Activated CD4-positive, alpha-beta T cell treated with anti-CD3 and anti-CD28 coated beads for 4 hours (primary cell): ENCODE measurements around the gene LSM14A.
A peak's percentile ranks its signal among the peaks of the same experiment; 100 is the strongest.
"Not testable (repeated sequence)": the region's sequence is repeated elsewhere in the genome, so short reads cannot be mapped to it uniquely, and the experiment has no call there.

Experiments used
- DNase-seq, 2 donors: peaks; one replicate each; pipeline ENCODE4 v3.0.0-alpha.2; 2020

Gene LSM14A

DNA sequence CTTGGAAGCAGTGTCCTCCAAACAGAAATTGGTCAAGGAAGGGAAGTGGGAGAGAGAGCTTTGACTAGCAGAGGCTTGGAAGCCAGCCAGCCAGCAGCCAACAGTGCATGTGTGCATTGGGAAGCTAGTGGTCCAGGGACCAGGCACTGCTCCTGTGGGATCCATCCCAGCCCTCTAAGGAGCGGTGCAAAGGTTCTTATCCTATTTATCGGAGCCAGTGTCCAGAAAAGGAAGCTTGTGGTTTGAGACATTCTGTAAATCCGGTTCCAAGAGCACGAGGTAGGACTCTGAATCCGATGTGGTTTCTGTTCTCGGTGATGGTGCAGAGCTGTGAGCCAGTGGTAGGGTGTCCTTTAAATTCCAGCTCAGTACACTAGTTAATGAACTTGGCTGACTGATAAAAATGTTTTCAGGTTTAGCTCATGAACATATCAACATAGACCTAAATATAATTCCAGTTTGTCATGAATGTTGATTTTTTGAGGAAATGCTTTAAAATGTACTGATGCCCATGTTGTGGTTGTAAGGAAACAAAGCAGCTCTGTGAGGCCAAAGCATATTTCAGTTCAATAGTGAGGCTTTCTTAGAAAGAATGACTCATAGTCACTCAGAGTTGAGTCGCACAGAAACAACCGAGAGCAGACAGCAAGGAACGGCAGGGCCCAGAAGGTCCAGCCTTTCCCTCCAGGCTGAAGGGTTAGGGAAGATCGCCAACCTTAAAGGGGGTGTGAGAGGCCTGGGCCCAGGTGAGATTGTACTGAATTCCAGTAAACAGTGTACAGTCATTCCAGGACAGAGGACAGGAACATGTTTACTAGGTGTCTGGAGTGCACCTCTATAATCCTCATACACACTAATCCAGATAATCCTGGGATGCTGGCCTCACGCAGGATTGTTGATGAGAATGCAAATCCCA lies 60.5 kb downstream of the LSM14A start:
- DNase-seq: peak in 1 of 2 donors; percentile 5

DNA sequence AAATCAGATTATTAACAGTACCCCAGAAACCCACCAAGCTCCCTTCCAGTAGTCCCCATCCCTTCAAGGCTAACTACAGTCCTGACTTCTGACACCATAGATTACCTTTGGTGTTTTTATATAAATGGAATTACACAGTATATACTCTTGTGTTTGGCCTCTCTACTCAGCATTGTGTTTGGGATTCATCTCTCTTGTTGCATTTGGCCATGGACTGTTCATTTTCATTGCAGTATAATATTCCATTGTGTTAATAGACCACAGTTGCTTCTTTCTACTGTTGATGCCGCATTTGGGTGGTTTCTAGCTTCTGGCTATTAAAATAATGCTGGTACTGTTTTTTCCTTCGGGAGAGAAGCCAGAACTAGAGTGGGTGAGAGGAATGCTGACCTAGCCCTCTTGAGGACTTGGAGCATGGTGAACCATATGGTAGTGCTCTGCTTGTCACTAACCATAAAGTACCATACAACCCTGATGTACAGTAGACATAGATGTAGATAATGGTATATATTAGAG lies 63.2 kb downstream of the LSM14A start:
- DNase-seq: no peak

DNA sequence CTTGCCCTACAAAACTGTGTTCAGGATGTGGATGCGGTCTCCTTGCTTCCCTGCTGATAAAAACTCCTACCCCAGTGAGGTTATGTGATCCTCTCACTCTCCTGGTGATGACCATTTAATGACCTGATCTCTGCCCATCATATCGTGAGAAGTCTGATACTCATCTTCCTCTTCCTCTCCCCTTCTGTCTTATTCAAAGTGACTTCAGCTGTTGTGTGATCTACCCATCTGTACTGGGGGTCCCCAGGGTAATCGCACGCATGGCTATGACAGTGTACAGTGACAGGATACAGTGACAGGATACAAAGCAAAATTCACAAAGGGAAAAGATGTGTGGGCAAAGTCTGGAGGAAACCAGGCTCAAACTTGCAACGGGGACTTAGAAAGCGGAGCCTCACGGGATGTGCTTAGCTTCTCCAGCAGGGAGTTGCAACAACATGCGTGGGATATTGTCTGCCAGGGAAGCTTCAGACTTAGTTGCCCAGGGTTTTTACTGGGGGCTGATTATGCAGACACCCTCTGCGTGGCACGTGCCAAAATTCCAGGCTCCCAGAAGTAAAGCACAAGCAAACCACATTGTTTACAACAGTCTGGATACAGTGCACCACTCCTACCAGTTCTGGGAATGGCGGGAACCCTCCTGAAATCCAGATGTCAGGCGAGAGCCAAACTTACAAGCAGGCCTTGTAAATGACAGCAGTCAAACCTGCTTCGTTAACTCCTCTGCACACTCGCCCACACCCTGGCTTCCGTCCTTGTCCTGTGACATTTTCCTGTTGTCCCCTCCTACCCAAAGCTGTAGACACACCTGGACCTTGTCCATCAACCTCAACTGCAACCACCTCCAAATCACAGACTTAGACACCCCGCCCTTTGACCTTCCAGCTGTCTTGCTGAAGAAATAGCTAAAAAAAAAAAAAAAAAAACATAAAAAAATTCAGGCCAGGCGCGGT lies 64.0 kb downstream of the LSM14A start:
- no peak for DNase-seq

DNA sequence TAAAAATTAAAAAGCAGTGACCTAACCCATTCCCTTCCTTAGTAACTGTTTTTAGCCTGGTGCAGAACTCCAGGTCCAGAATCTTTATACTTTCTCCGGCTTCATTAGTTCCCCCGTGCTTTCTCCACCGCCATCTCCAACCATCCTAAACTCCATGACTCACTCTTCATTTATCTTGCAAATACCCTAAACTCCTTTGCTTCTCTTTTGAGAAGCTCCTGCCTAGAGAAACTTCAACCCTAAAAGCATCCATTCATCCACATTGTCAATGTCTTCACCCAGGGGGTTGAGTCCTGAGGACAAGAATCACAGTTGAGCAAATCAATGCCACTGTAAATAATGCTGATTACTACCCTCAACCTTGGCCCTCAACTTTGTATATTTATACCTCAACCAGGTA lies 65.0 kb downstream of the LSM14A start:
- no peak for DNase-seq

DNA sequence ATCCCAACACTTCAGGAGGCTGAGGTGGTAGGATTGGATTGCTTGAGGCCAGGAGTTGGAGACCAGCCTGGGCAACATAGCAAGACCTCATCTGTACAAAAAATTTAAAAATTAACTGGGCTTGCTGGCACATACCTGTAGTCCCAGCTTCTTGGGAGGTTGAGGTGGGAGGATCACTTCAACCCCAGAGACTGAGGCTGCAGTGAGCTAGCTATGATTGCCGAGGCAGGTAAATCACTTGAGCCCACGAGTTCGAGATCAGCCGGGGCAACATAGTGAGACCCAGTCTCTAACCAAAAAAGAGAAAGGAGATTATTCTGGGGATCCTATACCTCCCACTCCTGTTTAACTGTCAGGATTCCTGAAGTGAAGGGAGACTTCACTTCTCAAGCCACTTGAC lies 65.6 kb downstream of the LSM14A start:
- DNase-seq: no peak

- DNase-seq: peak in 1 of 2 donors; percentile 24
These were observed 69.4 kb downstream of the LSM14A start for GRCh38 chr19:34241513-34242337.

- DNase-seq: not testable (repeated sequence)
These were observed 71.0 kb downstream of the LSM14A start for GRCh38 chr19:34243138-34243875.

- no peak for DNase-seq
These were observed 71.7 kb downstream of the LSM14A start for GRCh38 chr19:34243876-34244578.

- DNase-seq: no peak
These were observed 72.5 kb downstream of the LSM14A start for GRCh38 chr19:34244611-34245299.

DNA sequence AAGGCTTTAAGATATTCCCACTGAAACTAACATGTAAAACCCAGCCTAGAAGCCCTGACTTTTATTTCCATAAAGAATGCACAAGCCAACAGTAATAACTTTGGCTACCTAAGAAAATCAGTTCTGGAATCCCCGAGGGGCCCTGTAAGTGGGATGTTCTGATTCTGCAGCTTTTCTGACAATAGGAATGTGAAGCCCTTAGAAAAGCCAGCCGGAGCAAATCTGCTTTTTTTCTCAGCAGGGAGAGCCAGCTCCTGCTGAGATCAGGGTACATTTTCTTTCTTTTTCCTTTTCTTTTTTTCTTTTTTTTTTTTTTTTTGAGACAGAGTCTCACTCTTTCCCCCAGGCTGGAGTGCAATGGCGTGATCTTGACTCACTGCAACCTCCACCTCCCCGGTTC lies 74.0 kb downstream of the LSM14A start:
- DNase-seq: no peak

- DNase-seq: no peak
These were observed 76.6 kb downstream of the LSM14A start for GRCh38 chr19:34248941-34249340.

GRCh38 chr19:34253167-34253566 lies 80.9 kb downstream of the LSM14A start:
- DNase-seq: not testable (repeated sequence)

DNA sequence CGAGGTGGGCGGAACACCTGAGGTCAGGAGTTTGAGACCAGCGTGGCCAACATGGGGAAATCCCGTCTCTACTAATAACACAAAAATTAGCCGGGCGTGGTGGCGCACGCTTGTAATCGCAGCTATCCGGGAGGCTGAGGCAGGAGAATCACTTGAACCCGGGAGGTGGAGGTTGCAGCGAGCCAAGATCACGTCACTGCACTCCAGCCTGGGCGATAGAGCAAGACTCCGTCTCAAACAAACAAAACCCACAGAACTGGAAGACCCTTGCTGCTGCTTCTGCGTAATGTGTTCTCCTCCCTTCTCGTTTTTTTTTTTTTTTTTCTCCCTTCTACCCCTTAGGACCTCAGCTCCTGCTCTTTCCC lies 81.4 kb downstream of the LSM14A start:
- DNase-seq: not testable (repeated sequence)

GRCh38 chr19:34254046-34254697 lies 81.9 kb downstream of the LSM14A start, which contains the start of gene GARRE1:
Gene GARRE1, plus strand, starts transcription at chr19:34254554. Its CDS starts 45,920 bp downstream, at chr19:34300474.
- DNase-seq: peak; percentile 76 to 80

DNA sequence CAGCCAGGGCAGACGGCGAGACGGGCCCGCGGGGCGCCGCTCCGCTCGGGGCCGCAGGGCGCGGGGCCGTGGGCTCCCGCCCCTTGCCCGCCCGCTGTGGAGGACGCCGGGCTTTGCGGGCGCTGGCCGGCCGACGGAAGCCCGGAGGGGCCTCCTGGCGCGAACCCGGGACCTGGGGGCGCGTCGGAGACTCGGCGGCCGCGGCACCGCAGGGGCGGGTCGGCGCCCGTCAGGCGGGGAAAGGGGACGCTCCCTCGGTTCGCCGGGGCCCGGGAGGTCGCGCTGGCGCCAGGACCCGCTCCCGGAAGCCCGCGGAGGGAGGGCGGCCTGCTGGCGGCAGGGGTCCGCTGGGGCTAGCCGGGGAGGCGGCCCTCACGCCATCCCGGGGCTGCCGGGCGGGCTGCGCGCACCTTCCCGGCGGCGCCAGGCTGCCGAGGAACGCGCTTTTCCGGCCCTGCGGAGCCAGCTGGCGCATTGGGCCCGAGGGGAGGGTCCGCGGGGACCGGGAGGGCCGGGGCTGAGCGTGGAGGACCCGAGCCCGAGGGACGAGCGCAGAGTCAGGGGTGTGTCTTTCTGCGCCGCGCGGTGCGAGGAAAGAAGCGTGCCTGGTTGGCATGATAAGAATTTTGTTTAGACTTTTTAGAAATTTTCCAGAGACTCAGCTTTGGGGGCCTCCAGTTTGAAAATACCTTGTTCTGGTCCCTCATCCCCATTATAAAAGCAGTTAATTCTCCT lies 82.6 kb downstream of the LSM14A start:
- peak; percentile 7 to 12 for DNase-seq

DNA sequence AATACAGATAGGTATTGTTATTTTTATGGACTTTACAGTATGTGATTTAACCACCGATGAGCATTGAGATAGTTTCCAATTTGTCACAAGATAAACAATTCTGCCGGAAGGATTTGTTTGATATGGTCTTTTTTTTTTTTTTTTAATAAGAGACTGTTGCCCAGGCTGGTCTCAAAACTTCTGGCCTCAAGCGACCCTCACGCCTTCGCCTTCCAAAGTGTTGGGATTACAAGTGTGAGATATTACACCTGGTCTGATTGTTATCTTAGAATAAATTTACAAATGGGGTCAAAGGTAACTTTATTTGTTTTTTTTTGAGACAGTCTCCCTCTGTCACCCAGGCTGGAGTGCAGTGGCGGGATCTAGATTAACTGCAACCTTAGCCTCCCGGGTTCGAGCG lies 83.2 kb downstream of the LSM14A start:
- DNase-seq: no peak

DNA sequence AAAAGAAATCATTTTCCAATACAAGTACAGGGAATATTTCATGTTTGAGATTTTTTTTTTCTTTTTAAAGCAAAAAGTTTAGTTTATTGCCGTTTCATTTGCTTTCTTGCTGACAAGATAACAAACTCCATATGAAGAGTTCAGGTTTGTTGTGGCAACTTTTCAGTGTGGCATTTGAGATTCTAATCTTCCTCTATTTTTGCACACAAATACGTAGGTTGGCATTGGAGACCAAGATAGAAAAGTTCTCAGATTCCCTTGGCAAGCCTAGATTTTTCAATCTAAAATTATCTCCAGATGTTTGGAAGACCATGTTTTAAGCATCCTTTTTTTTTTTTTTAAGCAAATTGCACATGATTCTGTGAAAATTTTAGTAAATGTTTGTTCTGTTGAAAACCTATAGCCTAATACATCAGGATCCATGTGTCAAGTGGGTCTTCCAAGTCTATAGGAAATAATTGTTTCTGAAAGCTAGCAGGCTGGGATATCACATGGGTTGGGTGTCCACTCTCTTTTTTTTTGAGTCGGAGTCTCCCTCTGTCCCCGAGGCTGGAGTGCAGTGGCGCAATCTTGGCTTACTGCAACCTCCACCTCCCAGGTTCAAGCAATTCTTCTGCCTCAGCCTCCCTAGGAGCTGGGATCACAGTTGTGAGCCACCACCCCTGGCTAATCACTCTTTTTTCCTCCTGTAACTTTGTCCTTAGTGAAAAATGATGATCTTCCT lies 84.7 kb downstream of the LSM14A start:
- DNase-seq: no peak

DNA sequence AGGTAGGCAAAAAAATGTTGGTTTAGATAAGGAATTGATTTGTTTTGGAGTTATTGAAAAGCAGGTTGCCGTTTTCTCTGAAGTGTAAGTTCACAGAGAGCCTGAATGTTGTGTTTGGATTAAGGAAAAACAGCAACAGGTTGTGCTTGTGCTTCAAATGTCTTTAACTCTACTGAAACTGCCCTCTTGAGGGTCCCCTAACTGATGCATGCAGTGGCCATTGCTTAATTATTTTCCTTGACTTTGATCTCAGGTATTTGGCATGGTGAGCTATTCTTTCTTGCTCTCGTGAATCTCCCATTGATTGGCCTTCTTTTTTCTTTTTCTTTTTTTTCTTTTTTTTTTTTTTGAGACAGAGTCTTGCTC lies 85.2 kb downstream of the LSM14A start:
- no peak for DNase-seq
